ENCODE measurements around the gene UNC13A.

DNA sequence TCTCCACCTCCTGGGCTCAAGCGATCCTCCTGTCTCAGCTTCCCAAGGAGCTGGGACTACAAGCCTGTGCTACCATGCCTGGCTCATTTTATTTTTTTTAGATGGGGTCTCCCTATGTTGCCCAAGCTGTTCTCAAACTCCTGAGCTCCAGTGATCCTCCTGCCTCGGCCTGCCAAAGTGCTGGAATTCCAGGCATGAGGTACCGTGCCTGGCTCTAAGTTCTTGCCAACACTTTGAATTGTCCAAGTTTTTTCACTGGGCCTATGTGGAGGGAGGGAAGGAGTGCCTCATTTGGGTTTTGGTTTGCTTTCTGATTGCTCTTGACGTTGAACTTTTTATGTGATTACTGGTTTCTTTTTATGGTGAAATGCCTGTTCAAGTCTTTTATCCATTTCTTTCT is 4.4 kb upstream of the UNC13A start:
- TF ChIP-seq, protein P1, sequence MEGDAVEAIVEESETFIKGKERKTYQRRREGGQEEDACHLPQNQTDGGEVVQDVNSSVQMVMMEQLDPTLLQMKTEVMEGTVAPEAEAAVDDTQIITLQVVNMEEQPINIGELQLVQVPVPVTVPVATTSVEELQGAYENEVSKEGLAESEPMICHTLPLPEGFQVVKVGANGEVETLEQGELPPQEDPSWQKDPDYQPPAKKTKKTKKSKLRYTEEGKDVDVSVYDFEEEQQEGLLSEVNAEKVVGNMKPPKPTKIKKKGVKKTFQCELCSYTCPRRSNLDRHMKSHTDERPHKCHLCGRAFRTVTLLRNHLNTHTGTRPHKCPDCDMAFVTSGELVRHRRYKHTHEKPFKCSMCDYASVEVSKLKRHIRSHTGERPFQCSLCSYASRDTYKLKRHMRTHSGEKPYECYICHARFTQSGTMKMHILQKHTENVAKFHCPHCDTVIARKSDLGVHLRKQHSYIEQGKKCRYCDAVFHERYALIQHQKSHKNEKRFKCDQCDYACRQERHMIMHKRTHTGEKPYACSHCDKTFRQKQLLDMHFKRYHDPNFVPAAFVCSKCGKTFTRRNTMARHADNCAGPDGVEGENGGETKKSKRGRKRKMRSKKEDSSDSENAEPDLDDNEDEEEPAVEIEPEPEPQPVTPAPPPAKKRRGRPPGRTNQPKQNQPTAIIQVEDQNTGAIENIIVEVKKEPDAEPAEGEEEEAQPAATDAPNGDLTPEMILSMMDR (conservative IDR thresholded peaks at IDR 0.05), result no peak
- no peak for TF ChIP-seq ZFX (IDR thresholded peaks at IDR 0.05)
